Fibroblast of lung (primary cell): ENCODE results near the gene TPRG1L.

Source experiments
- EZH2 ChIP-seq: IDR thresholded peaks from 2 replicates; pipeline ENCODE4 v1.5.1; 2012; ENCODE audit warnings: low read length, control low read depth, mild to moderate bottlenecking; ENCODE audit errors: missing control alignments
- TF ChIP-seq, protein P1 (sequence below), 2 donors: IDR thresholded peaks in 1 of 2; conservative IDR thresholded peaks in 1 of 2; 1 replicate in 1 of 2; 2 replicates in 1 of 2; pipeline ENCODE4 v1.5.1; 2011 to 2012; ENCODE audit warnings: low read length in 2 of 2, control low read depth in 1 of 2, inconsistent platforms in 1 of 2, low read depth in 1 of 2, mild to moderate bottlenecking in 1 of 2

DNA sequence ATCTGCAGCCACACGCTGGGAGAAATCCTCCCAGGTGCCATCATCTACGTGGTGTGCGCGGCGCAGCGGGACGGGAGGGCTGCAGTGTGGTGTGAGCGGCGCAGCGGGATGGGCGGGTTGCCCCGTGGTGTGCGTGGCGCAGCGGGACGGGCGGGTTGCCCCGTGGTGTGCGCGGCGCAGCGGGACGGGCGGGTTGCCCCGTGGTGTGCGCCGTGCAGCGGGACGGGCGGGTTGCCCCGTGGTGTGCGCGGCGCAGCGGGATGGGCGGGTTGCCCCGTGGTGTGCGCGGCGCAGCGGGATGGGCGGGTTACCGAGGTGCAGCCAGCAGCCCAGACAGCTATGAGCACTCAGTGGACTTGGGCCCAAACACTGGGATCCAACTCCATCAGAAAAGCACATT lies 20.4 kb downstream of the TPRG1L start:
- TF ChIP-seq EZH2: no peak
- TF ChIP-seq, protein P1, sequence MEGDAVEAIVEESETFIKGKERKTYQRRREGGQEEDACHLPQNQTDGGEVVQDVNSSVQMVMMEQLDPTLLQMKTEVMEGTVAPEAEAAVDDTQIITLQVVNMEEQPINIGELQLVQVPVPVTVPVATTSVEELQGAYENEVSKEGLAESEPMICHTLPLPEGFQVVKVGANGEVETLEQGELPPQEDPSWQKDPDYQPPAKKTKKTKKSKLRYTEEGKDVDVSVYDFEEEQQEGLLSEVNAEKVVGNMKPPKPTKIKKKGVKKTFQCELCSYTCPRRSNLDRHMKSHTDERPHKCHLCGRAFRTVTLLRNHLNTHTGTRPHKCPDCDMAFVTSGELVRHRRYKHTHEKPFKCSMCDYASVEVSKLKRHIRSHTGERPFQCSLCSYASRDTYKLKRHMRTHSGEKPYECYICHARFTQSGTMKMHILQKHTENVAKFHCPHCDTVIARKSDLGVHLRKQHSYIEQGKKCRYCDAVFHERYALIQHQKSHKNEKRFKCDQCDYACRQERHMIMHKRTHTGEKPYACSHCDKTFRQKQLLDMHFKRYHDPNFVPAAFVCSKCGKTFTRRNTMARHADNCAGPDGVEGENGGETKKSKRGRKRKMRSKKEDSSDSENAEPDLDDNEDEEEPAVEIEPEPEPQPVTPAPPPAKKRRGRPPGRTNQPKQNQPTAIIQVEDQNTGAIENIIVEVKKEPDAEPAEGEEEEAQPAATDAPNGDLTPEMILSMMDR (conservative IDR thresholded peaks at IDR 0.05 in 1 of 2, IDR thresholded peaks at IDR 0.05 in 1 of 2; ENCODE audit: low read depth in 1 of 2, low read length in 2 of 2): no peak
